DMS153 treated with DMSO at 0.1 percent for 48 hours (cell line): ENCODE measurements around the gene RAD50.
"Not testable (repeated sequence)": the region's sequence is repeated elsewhere in the genome, so short reads cannot be mapped to it uniquely, and the experiment has no call there.

Experiments
- DNase-seq: peaks from one replicate; lab custom pipeline; 2025; ENCODE audit not compliant: unreplicated experiment; lab: John Stamatoyannopoulos, UW

The RAD50 gene

DNA sequence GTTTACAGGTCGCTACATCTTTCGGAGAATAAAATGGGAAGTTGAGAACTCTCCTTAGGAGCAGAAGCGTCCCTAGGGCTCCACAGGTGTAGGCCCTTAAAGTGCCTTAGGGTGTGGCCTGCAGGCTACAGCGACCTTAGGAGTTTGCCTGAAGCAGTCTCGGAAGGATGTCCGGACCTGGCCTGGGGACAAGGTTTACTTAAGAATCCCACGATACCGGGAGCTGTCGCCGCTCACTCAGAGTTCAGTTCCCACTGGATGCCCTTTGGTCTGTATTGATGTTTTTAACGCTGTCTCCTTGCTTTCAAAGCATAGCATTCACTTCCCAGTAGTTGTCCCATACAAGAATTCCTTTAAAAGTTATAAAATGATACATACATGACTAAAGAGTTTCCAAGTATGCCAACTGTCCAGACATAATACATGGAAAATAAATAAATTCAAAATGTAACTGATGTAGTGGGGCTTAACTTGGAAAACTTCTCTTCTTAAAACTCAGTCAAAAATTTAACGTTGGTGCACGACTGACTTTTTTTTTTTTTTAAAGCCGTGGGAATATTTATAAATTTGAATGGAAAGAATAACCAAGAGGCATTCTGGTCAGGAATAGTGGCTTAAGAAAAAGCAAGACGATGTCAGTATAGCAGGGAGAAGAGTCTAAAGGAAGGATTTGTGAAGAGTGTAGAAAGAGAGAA is 848 bp downstream of the RAD50 start:
- no peak for DNase-seq

DNA sequence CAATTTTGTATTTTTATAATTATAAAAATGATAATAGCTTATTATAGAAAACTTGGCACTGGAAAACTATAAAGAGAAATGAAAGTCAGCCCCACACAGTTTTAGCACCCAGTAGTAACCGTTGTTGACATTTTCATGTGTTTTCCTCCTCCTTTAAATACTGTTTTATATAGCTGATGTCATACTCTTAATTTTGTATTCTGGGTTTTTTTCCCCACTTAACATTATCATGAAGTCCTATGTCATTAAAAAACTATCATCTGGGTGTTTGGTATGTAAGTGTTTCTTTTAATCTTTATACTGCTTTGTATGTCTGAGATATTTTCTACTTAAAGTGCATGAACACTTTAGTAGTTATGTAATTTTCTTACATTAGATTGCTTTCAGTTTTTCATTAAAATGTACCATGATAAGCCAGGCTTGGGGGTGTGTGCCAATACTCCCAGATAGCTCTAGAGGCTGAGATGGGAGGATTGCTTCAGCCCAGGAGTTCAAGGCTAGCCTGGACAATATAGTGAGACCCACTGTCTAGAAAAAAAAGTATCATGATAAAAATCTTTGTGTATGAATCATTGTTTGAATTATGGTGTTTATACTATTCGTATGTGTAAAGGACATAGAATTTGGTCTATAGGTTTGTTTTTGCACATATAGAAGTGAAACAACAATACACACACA is 2.7 kb downstream of the RAD50 start:
- no peak for DNase-seq

DNA sequence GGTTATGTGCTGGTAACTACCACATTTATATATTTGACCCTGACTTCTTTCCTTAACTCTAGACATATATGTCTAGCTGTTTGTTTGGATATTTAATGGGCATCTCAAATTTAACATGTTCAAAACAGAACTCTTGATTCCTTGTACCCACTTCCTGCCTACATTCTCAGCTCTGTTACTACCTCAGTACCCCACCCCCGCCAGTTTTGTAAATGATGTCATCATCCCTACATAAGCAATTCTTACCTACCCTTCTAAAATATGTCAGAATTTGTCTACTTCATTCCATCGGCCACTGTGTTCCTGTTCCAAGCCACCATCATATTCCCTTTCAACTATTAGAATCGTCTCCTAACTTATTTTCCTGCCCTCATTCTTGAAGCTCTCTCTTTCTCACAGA is 4.8 kb downstream of the RAD50 start:
- no peak for DNase-seq

DNA sequence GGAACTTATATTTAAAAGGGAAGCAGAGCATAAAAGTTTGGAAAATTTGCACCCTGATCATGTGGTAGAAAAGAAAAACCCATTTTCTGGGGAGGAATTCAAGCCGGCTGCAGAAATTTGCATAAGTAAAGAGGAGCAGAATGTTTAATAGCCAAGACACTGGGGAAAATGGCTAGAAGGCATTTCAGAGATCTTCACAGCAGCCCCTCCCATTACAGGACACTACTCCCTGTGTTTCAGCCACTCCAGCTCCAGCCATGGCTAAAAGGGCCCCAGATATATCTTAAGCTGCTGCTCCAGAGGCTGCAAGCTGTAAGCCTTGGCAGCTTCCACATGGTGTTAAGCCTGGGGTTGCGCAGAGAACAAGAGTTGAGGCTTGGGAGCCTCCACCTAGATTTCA is 7.8 kb downstream of the RAD50 start:
- DNase-seq = not testable (repeated sequence)

DNA sequence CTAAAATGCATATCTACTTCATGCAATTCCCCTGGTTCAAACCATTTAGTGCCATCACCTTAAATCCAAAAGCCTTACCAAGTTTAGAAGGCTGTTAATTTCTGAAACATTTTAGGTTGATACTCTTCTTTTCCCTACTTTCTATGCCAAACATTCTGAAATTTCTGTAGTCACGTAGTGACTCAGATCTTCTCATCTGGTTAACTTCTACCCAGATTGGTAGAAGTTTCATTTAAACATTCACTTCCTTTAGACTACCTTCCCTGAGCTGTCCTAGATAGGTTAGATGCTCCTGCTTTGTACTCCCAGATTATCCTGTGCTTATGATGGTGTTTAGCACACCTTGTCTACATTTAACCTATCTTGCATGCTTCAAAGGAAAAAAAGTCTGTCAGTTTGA is 9.9 kb downstream of the RAD50 start:
- no peak for DNase-seq

DNA sequence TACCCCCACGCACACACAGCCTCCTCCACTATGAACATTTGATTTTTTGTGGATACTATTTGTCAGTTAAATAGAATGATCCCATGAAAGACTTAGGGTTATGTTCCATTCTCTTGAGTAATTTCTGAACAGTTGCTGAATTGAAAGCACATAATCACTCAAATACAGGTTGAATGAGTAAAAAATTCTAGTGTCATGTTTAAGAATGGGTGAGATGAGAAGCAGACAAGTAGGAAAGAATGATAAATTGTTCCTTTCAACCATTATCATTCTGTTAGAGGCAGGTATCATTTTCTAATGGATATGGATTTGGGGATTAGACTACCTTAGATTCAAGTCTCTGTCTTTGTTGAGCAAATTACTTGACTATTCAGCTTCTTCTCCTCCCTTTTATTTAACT is 19.3 kb downstream of the RAD50 start:
- DNase-seq = no peak

DNA sequence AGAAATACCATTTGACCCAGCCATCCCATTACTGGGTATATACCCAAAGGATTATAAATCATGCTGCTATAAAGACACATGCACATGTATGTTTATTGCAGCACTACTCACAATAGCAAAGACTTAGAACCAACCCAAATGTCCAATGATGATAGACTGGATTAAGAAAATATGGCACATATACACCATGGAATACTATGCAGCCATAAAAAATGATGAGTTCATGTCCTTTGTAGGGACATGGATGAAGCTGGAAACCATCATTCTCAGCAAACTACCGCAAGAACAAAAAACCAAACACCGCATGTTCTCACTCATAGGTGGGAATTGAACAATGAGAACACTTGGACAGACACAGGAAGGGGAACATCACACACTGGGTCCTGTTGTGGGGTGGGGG is 27.8 kb downstream of the RAD50 start:
- DNase-seq = not testable (repeated sequence)

DNA sequence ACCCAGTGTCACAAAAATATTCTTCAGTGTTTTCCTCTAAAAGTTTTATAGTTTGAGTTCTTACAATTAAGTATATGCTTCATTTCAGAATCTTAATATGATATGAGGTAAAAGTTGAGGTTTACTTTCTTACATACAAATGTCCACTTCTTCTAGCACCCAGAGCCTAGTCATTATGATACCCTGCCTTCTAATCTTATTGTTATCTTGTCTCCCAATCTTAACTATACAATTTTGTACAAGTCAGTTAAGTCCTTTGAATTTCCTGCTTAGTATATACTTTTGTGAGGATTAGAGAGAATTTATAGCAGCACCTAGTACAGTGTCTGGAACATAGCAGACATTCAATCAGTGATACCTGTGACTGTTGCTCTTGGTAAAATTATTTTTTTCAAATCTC is 29.3 kb downstream of the RAD50 start:
- DNase-seq = no peak

DNA sequence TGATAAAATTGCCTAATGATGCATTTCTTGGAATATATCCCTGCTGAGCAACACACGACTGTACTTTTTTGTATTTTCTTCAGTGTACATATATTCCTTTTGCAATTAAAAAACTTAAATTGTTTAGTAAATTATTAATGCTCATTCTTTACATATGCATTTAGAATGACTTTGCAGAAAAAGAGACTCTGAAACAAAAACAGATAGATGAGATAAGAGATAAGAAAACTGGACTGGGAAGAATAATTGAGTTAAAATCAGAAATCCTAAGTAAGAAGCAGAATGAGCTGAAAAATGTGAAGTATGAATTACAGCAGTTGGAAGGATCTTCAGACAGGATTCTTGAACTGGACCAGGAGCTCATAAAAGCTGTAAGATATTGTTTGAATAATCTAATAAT is 32.7 kb downstream of the RAD50 start:
- DNase-seq = no peak

DNA sequence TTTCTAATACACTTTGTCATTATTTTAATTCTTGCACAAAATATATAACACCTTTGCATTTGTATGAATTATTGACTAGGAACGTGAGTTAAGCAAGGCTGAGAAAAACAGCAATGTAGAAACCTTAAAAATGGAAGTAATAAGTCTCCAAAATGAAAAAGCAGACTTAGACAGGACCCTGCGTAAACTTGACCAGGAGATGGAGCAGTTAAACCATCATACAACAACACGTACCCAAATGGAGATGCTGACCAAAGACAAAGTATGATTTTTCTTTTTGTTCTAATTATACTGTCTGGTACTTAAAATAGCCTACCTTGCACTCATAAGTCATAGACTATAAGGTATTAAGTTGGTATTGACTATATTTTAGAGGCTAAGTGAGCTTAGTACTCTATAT is 34.4 kb downstream of the RAD50 start:
- DNase-seq = no peak

DNA sequence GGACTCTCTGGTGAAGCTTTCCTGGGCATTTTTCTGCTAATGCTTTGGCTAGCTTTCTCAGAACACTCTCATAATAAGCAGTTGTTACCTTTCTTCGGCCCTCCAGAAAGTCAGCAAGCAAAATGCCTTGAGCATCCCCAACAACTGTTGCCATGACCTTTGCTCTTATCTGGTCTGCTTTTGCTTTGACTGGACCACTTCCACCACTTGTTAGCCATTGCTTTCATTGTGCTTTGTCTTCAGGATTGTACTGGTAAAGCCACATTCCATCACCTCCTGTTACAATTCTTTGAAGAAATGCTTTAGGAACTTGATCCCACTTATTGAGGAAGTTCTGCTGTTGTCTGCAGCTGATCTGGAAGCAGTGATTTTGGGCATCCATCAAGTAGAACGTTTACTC is 35.7 kb downstream of the RAD50 start:
- DNase-seq = no peak

DNA sequence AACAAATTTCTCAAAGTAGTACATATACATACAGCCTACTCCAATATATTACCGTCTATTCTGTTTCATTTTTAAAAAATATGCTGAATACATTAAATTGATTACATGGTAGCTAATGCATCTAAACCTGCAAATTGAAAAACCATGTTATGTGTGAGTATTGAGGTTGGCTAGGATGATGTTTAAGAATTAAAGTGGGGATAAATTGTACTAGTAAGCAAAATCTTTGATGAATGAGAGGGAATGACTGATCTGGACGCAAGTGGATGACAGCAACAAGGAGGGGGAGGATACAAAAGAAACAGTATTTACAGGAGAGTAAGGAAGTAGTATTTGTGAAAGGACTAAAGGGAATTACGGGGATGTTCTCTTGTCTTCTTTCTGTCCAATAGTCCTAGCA is 37.4 kb downstream of the RAD50 start:
- DNase-seq = no peak

DNA sequence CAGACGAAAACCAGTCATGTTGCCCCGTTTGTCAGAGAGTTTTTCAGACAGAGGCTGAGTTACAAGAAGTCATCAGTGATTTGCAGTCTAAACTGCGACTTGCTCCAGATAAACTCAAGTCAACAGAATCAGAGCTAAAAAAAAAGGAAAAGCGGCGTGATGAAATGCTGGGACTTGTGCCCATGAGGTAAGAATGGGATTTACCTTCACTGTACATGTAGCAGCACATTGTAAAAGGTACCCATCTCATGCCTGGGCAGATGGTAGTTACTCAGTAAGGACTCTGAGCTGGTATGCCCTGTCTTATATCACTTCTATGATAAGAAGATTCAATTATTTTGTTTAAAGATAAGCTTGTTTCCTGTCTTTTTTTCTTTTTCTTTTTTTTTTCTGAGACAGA is 38.8 kb downstream of the RAD50 start:
- DNase-seq = no peak

DNA sequence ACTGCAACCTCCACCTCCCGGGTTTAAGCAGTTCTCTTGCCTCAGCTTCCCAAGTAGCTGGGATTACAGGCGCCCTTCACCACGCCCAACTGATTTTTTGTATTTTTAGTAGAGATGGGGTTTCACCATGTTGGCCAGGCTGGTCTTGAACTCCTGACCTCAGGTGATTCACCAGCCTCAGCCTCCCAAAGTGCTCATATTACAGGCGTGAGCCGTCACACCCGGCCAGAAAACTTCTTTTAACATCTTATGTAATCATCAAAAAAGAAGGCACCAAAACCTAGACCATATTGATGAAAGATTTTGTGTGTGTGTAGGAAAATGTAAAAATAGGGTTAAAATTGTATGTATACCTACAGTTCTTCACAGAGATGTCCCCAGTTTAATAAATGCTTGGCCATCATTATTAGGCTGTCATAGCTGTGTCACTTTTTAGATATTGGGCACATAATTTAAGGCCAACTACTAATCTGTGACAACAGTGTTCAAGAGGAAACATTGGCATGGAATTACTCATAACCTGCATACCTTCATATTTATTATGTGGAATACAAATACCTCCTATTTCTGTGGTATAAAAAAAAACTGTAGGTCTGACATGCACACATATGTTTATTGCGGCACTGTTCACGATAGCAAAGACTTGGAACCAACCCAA is 44.4 kb downstream of the RAD50 start:
- no peak for DNase-seq

DNA sequence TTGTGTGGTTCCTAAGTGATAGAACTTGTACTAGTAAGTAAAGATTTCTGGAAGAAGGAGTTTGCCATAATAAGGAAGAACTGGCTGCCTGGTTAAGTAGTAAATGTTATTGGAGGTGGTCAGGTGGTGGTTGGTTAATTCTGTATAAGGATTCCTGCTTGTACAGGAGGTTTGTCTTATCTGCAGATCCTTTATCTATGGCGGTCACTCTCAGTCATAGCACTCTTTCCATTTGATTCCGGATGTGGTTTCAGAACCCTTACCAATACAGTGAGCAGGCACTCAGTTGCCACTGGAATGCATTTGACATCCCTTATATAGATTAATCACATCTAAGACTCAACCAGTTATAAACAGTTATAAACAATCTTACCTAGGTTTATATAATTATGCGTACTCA is 50.3 kb downstream of the RAD50 start:
- DNase-seq = no peak

DNA sequence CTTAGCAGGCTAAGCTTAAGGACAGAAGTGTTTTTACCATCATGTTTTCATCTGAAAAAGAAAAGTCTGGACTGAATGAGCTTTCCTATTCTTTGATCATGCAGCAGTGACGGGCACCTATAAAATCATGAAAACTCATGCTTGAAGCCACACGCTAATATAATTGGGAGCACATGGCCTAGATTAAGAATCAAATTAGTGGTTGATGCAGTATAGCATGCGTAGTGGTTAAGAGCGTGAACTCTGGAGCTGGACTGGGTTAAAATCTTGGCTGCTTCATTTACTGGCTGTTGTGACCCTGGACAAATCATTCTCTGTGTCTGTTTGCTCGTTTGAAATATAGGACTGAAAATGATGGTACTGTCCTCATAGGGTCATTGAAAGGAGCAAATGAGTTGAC is 51.3 kb downstream of the RAD50 start:
- DNase-seq = no peak

DNA sequence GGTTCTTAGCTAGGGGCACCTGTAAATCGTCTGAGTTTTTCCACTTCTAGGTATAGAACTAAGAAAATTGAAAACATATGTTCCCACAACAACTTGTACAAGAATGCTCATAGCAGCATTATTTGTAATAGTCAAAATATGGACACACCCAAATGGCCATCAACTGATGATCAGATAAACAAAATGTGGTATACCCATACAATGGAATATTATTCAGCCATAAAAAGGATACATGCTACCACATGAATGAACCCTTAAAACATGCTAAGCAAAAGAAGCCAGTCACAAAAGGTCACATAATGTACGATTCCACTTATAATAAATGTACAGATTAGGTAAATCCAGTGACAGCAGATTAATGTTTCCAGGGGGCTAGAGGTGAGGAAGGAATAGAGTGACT is 55.2 kb downstream of the RAD50 start:
- DNase-seq = no peak

DNA sequence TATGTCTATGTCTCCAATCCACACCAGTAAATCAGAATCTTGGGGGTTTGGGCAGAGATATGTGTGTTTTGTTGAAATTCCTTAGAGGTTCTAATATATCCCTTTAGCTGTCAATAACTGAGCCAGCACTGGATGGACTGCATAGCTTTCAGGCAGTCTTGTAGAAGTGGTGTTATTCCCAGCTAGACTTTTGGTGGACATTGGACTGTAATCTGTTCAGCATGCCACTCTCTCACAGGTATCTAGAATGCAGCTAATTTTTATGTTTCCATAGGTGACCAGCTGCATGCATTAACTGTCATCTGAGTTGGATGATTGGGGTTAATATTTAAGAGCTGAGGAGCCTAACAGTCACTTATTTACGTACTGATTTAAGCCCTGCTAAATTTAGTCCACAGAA is 56.1 kb downstream of the RAD50 start:
- no peak for DNase-seq

DNA sequence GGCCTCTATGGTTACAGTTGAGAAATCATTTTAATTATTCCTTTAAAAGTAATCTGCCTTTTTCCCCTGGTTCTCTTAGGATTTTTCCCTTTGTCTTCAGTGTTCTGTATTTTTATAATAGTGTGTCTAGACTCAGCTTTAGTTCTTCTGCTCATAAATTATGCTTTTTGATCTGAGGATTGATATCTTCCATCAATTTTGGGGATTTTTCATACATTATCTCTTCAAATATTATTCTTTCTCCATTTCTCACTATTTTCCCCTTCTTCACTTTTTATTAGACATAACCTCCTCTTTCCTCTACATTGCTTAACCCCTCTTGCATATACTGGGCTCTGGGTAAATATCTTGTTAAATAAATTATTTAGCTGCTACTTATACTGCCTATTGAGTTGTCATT is 64.9 kb downstream of the RAD50 start:
- DNase-seq = no peak

DNA sequence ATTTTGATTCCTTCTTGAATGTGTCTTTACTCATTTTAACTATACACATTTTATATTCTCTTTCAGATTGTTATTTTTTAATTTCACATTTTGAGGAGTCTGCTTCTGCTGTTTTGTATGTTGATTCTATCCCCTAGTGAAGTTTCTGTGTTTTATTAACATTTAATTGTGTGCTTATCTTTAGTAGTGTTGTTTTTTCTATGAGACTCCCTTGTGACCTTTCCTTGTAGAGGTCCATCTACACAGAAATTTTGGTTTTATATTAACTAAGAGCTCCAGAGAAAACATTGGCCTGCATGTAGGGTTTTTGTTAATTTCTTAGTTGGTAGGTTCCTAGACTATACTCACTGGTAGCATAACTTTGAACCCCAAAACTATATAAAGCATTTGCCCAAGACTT is 65.8 kb downstream of the RAD50 start:
- DNase-seq = no peak

DNA sequence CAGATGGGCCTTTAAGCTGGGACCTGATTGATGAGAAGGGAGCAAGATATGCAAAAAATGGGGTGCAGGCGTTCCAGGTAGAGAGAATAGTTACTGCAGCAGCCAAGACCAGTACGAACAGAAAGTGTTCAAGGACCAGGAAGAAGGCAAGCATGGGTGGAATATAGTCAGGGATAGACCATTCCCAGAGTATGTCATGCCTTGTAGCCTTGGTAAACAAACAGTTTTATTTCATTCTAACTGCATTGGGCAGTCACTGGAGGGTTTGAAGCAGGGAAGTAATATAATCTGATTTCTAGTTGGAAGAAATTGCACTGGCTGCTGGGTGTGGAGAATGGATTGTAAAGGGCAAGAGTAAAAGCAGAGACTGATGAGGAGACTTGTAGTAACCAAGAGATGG is 70.7 kb downstream of the RAD50 start:
- no peak for DNase-seq

DNA sequence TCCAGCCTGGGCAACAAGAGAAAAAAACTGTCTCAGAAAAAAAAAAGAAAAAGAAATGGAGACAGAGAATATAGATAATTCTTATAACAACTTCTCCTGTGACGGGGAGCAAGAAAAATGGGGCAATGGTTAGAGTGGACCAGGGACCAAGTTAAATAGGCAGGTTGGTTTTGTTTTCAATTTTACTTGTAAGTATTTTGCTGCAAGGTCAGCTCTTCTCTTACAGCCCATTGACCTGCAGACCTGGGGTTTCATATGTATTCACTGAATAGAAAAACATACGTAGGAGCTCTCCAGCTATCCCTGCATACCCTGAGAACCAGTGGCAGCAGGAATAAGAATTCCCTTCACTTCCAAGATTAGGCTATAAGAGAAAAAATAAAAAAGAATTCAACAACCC is 72.0 kb downstream of the RAD50 start:
- no peak for DNase-seq
